Measurements from ENCODE around the gene SIM1.
A peak's percentile ranks its signal among the peaks of the same experiment; 100 is the strongest.

SIM1 gene, protein sequence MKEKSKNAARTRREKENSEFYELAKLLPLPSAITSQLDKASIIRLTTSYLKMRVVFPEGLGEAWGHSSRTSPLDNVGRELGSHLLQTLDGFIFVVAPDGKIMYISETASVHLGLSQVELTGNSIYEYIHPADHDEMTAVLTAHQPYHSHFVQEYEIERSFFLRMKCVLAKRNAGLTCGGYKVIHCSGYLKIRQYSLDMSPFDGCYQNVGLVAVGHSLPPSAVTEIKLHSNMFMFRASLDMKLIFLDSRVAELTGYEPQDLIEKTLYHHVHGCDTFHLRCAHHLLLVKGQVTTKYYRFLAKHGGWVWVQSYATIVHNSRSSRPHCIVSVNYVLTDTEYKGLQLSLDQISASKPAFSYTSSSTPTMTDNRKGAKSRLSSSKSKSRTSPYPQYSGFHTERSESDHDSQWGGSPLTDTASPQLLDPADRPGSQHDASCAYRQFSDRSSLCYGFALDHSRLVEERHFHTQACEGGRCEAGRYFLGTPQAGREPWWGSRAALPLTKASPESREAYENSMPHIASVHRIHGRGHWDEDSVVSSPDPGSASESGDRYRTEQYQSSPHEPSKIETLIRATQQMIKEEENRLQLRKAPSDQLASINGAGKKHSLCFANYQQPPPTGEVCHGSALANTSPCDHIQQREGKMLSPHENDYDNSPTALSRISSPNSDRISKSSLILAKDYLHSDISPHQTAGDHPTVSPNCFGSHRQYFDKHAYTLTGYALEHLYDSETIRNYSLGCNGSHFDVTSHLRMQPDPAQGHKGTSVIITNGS

GRCh38 chr6:100464903-100465700 is at the start of gene SIM1:
Gene SIM1 (minus strand): TSS chr6:100464921. CDS start chr6:100463468, 1,453 bp downstream.
- DNase-seq, result no peak

DNA sequence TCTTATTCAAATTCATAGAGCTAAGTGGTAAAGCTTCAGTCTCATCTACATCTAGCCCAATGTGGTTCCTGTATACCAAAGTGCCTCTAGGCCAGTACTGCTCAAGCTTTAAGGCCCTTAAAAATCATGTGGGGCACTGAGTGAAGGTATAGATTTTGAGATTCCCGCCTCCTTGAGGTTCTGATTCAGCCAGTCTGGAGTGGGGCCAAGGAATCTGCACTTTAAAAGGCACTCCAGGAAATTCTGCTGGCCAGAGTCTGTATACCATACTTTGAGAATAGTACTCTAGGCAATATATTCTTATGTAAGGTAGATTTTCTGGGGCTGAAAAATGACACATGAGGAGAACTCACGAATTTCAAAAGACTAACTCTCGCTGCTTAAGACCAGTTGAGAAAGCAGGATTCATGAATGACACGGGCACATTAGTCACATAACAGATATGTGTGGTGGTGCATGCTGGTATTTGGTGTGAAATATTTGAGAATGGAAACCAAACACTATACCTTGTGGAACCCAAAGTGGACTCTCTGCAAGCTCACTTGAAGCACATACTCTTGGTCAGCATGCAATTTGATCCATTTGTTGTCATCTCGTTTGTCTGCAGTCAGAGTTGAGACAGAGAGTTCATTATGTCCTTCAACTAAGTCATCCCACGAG is 47.6 kb upstream of the SIM1 start:
- DNase-seq, result no peak

GRCh38 chr6:100509101-100509500 is 44.4 kb upstream of the SIM1 start:
- DNase-seq, result no peak

GRCh38 chr6:100506651-100507050 is 41.9 kb upstream of the SIM1 start:
- DNase-seq, result no peak

DNA sequence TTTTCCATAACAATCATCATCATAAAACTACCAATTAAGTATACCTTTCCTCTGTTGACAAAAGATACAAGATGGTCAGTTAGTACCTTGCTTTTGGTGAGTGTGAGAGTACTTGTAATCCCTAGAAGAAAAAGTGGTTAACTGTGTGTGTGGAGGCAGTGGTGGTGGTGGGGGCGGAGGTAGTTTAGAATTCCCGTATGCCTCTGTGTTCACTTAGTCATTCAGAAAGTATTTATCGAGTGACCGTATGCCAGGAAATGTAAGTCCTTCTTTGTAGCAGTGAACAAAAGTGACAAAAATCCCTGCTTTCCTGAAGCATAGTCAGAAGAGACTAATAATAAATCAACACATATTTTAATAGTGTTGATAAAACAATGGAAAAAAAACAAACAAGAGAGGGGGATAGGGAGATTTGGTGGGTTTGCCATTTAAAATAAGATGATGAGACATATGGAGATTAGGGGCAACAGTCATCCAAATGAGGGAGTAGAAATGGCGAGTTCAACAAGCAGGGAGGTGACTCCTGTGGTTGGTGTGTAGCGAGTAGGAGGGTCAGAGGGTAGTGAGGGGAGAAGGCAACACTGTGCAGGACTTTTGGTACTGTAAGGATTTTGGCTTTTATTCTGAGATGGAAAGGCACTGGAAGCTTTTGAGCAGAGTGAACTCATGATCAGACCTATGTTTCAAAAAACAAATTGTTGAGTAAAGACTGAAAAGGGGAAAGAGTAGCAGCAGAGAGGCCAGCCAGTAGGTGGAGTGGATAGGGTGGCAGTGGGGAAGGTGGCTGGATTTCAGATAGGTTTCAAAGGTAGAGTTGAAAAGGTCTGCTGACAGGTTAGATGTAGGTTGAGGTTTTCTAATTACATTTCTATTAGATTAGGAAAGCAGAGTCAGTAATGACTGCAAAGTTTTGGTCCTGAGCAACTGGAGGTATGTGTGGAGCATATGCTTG is 40.3 kb upstream of the SIM1 start:
- no peak for DNase-seq

- no peak for DNase-seq
Observed at GRCh38 chr6:100503043-100503705, 38.5 kb upstream of the SIM1 start.

- no peak for DNase-seq
Observed at GRCh38 chr6:100493206-100493888, 28.6 kb upstream of the SIM1 start.

DNA sequence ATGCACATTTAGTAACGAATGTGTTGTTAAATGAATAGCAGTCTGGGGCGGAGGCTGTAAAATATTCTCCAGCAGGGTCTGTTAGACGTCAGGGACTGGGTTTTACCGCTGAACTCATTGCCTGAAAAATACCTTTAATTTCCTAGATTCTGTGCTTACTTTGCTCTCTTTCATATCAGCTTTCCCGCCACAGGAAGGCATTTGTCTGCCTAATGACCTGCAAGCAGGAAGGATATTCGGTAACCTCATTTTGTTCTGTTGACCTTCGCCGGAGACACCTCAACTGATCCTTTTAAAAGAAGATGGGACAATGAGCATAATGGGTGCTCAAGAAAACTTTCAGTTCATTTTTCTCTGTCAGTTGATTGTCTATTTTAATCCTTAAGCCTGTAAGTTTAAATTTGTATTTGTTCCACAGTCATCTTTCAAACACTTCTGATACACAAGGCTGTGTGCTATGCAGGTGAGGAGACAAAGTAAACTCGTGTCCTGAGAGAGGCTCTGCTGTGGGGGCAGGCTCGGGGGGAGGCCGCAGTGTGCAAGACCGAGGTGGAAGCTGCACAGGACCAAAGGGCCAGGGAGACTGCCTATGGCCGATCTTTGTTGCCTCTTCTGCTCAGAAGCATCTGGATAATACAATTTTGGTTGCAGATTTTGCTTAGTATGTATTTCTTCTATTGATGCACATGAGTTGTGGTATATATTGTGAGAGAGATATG is 27.4 kb upstream of the SIM1 start:
- no peak for DNase-seq

GRCh38 chr6:100490065-100490464 is 25.3 kb upstream of the SIM1 start:
- no peak for DNase-seq

DNA sequence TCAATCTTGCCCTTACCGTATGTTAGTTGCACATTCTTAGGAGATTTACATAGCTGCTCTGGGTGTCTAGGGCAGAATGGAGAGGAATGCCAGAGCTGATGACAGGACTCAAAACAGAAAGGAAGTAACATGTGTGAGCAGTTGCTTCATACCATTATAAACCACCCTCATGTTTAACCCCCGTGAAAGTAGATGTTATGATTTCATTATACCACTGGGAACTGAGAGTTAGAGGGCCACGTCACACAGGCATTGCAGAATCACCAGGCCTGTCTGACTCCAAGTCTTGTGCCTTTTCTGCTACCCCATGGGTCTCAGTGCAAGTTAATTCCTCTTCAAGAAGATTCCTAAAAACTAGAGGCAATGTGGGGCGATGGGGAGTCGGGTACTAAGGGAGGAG is 23.5 kb upstream of the SIM1 start:
- no peak for DNase-seq

DNA sequence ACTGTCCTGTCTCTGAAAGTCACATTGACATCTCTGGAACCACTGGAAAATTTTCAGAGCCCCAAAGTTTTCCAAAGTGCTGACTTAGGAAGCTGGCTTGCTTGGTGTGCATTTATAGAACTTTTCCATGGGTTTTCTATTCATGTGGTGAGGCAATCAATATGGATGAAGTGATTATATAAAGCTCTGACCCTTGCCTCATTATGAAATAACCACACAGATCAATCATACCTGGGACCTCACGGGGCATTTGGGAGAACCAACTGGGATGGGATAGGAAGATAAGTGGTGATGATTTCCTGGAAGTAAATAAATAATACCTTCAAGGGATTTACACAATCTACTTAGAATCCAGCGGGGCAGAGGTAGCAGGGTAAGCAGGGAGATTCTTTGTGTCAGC is 22.9 kb upstream of the SIM1 start:
- DNase-seq, result no peak

GRCh38 chr6:100485268-100485667 is 20.5 kb upstream of the SIM1 start:
- no peak for DNase-seq

GRCh38 chr6:100484474-100484873 is 19.8 kb upstream of the SIM1 start:
- DNase-seq, result no peak

- DNase-seq, result no peak
Observed at GRCh38 chr6:100482698-100483097, 18.0 kb upstream of the SIM1 start.

- peak; percentile 15 for DNase-seq
Observed at GRCh38 chr6:100479179-100480035, 14.7 kb upstream of the SIM1 start.

- no peak for DNase-seq
Observed at GRCh38 chr6:100475554-100476320, 11.0 kb upstream of the SIM1 start.

DNA sequence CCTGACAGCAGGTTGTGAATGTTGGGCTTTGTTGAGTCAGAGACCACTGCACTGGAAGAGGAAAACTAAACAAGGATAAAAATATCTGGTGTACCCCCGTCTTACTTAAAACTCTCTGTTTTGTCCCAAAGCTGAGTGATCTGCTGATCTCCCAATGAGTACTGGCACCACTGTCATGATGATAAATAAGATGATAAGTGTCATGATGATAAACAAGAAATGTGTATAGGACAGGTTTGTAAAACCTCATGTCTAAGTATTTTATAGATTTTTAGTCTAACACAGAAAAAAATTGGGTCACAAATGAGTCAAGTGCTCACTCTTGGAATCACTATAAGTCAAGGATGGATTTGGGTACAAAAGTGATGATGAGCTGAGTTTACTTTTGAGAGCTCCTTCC is 8.5 kb upstream of the SIM1 start:
- no peak for DNase-seq

- no peak for DNase-seq
Observed at GRCh38 chr6:100472674-100473073, 8.0 kb upstream of the SIM1 start.
